ENCODE data around the gene MBD6.
"Not testable (repeated sequence)": the region's sequence is repeated elsewhere in the genome, so short reads cannot be mapped to it uniquely, and the experiment has no call there.

The MBD6 gene

GRCh38 chr12:57515408-57515933, 7.2 kb upstream of the MBD6 start:
- DNase-seq (ENCODE audit: low read depth in 4 of 4, low spot score in 1 of 4): no peak

- DNase-seq (ENCODE audit: low read depth in 4 of 4, low spot score in 1 of 4): no peak
Measured at GRCh38 chr12:57515934-57516541, 6.6 kb upstream of the MBD6 start.

GRCh38 chr12:57516617-57517153, 5.9 kb upstream of the MBD6 start:
- no peak for DNase-seq (ENCODE audit: low read depth in 4 of 4, low spot score in 1 of 4)

- no peak for DNase-seq (ENCODE audit: low read depth in 4 of 4, low spot score in 1 of 4)
Measured at GRCh38 chr12:57517187-57517586, 5.4 kb upstream of the MBD6 start.

GRCh38 chr12:57517718-57518117, 4.9 kb upstream of the MBD6 start:
- not testable (repeated sequence) for DNase-seq (ENCODE audit: low read depth in 4 of 4, low spot score in 1 of 4)

GRCh38 chr12:57518176-57518919, 4.3 kb upstream of the MBD6 start:
- no peak for DNase-seq (ENCODE audit: low read depth in 4 of 4, low spot score in 1 of 4)

GRCh38 chr12:57518920-57519795, 3.5 kb upstream of the MBD6 start:
- DNase-seq (ENCODE audit: low read depth in 4 of 4, low spot score in 1 of 4): no peak

DNA sequence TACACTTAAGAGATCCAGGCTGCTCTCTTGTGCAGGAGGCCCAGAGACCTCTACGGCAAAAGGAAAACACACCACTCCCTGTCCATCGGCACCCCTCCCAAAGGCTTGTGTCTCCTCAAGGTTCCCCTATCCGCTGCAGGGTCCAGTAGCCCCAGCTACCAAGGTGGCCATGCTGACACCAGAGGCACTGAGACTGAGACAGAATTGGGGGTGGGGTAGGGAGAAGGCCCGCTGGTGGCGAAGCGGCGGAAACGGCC, 2.9 kb upstream of the MBD6 start:
- DNase-seq (ENCODE audit: low read depth in 4 of 4, low spot score in 1 of 4): no peak

DNA sequence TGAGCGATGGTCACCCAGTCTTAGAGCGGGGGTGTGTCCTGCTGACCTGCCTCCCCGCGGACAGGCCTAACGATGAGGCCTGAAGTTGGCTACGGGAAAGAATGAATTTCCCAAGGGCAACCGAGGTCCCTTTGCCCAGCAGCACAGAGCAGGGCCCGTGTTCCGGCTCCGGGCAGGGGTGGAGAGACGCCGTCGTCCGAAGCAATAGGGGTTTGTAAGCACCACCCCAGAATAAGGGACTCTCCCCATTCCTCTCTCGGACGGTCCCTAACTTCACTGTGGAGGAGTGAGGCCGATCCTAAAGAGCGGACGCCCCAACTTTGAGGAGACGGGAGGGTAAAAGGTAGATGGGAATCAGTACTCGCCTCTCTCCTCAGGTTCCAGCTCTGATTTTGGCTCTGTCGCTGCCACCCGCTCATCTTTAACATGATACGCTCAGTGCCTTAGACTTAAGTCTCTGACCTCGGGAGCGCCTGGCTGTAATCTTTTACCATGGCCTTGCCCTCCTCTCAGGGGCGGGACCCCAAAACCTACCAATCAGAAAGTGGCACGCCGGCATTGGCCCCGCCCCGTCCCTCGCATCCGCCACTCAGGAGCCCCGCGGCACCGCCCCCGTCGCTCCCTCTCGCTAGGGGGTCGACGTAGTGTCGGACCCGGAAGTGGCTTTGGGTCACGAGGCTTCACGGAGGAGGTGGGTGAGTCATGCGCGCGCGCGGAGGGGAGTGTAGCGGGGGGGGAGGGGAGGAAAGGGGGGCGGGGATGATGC, 2.4 kb upstream of the MBD6 start, which contains the start of gene DDIT3:
DDIT3 (minus strand) TSS at position 462 of the 766 bp plus-strand sequence. CDS start 3,108 bp downstream, outside the sequence.
- peak; percentile 97 to 100 (median 99) for DNase-seq (ENCODE audit: low read depth in 4 of 4, low spot score in 1 of 4)

GRCh38 chr12:57521525-57522010, 1.1 kb upstream of the MBD6 start:
- DNase-seq (ENCODE audit: low read depth in 4 of 4, low spot score in 1 of 4): peak in 1 of 4 experiments; percentile 16

- peak in 1 of 4 experiments; percentile 21 for DNase-seq (ENCODE audit: low read depth in 4 of 4, low spot score in 1 of 4)
Measured at GRCh38 chr12:57522887-57523705, 472 bp downstream of the MBD6 start.

- no peak for DNase-seq (ENCODE audit: low read depth in 4 of 4, low spot score in 1 of 4)
Measured at GRCh38 chr12:57523706-57524614, 1.3 kb downstream of the MBD6 start.

DNA sequence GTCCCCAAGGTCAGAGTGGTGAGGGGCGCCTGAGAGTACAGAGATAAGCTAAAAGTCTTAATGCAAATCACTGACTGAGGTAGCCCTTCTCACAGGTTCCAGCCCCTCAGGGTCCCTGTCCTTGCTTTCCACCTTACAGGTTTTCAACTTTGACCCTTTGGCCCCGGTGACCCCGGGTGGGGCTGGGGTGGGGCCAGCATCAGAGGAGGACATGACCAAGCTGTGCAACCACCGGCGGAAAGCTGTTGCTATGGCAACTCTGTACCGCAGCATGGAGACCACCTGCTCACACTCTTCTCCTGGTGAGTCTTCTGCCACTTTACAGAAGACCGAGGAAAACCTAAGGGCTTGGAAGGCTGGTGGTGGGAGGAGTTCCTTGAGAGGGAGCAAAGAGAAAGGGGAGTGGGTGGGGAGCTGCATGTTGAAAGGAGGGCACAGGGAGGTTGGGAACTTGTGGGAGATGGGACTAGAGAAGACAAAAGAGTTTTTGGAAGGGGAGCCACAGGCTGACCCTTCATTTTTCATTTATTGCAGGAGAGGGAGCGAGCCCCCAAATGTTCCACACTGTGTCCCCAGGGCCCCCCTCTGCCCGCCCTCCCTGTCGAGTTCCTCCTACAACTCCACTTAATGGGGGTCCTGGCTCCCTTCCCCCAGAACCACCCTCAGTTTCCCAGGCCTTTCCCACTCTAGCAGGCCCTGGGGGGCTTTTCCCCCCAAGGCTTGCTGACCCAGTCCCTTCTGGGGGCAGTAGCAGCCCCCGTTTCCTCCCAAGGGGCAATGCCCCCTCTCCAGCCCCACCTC, 2.4 kb downstream of the MBD6 start:
- DNase-seq (ENCODE audit: low read depth in 4 of 4, low spot score in 1 of 4): no peak

GRCh38 chr12:57525615-57526383, 3.2 kb downstream of the MBD6 start:
- DNase-seq (ENCODE audit: low read depth in 4 of 4, low spot score in 1 of 4): no peak

DNA sequence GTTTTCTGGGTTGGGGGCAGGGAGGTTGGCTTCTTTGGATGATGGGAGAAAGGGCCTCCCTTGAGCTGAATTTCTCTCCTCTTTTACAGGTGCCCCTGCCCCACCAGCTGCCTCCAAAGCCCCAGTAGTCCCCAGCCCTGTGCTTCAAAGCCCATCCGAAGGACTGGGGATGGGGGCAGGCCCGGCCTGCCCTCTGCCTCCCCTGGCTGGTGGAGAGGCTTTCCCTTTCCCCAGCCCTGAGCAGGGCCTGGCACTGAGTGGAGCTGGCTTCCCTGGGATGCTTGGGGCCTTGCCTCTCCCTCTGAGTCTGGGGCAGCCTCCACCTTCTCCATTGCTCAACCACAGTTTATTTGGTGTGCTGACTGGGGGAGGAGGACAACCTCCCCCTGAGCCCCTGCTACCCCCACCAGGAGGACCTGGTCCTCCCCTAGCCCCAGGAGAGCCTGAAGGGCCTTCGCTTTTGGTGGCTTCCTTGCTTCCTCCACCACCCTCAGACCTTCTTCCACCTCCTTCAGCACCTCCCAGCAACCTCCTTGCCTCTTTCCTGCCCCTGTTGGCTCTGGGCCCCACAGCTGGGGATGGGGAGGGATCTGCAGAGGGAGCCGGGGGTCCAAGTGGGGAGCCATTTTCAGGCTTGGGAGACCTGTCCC, 4.0 kb downstream of the MBD6 start:
- no peak for DNase-seq (ENCODE audit: low read depth in 4 of 4, low spot score in 1 of 4)

DNA sequence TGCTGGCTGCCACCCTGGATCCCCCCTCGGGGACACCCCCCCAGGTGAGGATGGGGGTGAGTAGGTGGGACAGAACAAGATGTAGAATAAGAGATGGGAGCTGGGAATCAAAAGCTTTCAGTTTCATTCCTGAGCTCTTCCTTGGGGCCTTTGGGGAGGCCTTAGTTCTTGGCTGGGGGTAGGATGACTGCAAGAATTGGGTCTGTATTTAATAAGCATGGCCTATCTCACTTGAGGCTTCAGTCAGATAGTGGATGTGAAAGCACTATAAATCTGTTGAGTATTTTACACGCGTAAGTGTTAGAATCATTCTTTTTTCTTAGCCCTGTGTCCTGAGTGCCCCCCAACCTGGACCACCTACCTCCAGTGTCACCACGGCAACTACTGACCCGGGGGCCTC, 4.6 kb downstream of the MBD6 start:
- DNase-seq (ENCODE audit: low read depth in 4 of 4, low spot score in 1 of 4): no peak

DNA sequence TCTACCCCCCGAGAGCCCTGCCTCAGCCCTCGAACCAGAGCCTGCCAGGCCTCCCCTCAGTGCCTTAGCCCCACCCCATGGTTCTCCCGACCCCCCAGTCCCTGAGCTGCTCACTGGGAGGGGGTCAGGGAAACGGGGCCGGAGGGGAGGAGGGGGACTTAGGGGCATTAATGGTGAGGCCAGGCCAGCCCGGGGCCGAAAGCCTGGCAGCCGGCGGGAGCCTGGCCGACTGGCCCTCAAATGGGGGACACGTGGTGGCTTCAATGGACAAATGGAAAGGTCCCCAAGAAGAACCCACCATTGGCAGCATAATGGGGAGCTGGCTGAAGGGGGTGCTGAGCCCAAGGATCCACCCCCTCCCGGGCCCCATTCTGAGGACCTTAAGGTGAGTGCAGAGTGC, 5.6 kb downstream of the MBD6 start:
- DNase-seq (ENCODE audit: low read depth in 4 of 4, low spot score in 1 of 4): no peak
